HG03108 (cell line): ENCODE measurements around the gene KANK2.
A peak's percentile ranks its signal among the peaks of the same experiment; 100 is the strongest.
"Not testable (repeated sequence)": the region's sequence is repeated elsewhere in the genome, so short reads cannot be mapped to it uniquely, and the experiment has no call there.

Experiments used
- ATAC-seq: cut with Tn5 transposase; IDR thresholded peaks from one replicate; pipeline ENCODE4 v1.9.1; 2021; ENCODE audit warnings: moderate library complexity; ENCODE audit not compliant: unreplicated experiment

The KANK2 gene

GRCh38 chr19:11175920-11176319 is 21.4 kb downstream of the KANK2 start:
- ATAC-seq = no peak

DNA sequence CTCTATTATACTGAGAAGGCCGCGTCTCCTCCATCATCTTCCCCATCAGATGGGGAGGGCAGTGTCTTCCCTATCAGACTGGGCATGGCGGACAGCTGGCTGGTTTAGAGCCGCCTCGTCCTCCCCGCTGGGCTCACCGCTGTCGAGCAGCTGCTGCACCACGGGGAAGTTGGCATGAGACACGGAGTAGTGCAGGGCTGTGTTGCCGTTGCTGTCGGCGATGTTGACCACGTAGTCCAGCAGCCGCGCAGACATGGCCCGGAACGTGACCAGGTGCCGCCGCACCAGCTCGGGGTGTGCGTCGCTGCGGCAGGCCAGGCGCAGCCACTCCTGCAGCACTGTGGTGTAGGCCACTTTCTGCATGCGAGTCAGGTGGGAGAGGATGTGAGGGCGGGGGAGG is 23.0 kb downstream of the KANK2 start:
- no peak for ATAC-seq

DNA sequence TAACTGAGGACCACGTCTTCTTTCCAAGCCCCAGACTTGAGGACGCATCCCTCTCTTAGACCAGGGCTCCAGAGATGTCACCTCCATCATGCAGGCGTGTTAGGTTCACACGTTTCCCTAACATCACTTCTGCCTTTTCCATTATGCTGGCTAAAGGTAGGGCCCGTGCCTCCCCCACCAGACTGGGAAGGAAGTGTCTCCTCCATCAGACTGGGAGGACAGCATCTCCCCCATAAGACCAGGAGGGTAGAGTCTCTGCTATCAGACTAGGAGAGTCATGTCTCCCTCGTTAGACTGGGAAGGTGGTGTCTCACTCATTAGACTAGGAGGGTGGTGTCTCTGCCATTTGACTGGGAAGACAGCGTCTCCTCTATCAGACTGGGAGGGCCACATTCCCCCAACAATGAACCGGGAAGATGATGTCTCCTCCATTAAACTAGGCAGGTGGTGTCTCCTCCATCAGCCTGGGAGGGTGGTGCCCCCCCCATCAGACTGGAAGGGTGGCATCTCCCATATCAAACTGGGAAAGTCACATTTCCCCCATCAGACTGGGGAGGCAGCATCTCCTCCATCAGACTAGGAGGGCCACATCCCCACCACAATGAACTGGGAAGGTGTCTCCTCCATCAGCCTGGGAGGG is 23.7 kb downstream of the KANK2 start:
- ATAC-seq = no peak

DNA sequence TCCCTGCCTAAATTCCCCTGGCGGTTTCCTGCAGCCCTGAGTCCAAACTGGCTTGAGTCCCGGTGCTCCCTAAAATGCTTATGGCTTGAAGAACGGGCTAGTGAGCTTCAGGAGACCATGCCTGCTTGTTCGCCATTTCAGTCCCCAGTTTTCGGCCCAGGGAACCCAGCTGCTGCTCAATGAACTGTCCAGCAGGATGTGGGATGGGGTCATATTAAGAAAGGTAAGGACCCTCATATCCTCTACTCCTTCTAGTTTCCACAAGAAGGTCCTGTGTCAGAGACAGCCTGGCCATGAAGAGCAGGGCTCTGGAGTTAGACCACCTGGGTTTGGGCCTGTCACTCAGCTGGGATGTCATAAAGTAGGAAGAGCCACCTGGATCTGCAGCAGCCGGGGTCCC is 24.8 kb downstream of the KANK2 start:
- no peak for ATAC-seq

DNA sequence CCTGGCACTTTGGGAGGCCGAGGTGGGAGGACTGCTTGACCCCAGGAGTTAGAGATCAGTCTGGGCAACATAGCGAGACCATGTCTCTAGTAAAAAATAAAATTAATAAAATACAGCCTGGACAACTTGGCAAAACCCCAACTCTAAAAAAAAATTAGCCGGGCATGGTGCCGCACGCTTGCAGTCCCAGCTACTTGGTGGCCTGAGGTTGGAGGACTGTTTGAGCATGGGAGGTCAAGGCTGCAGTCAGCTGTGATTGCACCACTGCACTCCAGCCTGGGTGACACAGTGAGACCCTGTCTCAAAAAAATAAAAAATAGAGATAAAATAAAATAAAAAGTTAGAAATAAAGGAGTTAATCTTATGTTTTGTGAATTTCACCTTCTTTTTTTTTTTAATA is 26.2 kb downstream of the KANK2 start:
- no peak for ATAC-seq

DNA sequence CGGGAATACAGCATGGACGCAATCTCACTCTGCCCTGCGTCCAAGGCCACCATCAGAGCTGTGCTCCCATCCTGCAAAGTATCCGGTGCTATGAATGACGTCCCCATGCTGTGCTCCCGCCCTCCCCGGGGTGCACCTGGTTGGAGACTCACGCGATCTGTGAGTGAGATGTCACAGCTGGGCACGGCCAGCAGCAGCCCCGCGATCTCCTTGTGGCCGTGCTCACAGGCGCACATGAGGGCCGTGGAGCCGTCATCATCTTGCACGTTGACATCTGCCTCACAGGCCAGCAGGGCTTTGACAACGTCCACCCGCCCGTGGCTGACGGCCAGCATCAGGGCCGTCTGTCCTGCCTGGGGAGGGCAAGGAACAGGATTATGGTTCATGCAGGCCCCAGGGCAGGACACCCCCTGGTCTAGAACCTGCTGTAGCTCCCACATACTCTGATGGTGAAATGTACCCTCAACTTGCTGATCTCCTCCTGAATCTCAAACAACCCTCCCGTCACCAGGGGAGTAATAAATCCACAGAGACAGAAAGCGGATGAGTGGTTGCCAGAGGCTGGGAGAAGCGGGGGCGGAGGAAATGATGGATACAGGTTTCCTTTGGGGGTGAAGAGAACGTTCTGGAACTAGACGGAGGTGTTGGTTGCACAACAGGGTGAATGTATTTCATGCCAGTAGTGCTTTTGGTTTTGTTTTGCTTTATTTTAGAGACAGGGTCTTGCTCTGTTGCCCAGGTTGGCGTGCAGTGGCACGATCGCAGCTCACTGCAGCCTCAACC is 27.3 kb downstream of the KANK2 start:
- no peak for ATAC-seq

GRCh38 chr19:11168568-11168967 is 28.8 kb downstream of the KANK2 start:
- ATAC-seq = no peak

GRCh38 chr19:11166281-11167142 is 30.8 kb downstream of the KANK2 start:
- no peak for ATAC-seq

DNA sequence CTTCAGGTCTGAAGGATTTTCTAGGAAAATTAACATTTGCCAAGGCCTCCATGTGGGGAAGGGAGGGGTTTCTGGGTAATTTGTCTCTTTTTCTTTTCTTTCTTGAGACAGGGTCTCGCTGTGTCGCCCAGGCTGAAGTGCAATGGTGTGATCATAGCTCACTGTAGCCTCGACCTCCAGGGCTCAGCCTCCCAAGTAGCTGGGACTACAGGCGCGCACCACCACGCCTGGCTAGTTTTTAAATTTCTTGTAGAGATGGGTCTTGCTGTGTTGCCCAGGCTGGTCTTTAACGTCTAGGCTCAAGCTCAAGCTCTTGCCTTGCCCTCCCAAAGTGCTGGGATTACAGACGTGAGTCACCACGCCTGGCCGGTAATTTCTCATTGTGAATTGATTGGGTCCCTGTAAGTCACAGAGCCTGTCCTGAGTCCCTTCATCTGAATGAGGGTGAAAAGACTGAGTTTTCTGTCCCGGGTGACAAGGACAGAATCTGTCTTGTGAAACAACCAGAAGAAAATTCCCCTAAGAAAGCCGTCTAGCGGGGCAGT is 31.8 kb downstream of the KANK2 start:
- no peak for ATAC-seq

- no peak for ATAC-seq
Observed at GRCh38 chr19:11164879-11165406, 32.4 kb downstream of the KANK2 start.

DNA sequence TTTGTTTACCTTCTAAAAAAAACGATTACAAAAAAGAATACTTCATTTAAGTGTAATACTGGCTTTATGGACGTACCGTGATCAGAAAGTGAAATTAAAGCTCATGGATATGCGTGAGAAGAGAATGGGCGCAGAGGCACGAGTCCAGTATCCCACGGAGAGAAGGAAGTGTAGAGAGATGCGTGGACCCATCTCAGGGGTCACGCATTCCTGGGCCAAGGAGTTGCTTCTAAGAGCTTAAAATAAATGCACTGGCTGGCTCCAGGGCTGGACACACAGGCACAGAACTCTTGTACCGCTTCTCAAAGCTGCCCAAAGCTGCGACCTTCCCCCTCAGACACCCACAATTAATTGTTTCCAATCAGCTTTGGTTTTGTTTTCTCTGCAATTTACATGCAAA is 33.0 kb downstream of the KANK2 start:
- ATAC-seq = no peak

DNA sequence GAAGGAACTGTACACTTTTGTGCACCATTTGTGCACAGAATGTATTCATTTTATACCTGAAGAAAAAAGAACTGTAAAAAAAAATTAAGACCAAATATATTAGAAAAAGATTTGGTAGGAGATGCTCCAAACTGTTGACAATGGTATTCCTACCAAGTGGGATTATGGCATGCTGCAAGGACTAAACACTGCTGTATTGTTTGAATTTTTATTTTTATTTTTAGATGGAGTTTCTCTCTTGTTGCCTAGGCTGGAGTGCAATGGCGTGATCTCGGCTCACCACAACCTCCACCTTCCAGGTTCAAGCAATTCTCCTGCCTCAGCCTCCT is 36.9 kb downstream of the KANK2 start:
- not testable (repeated sequence) for ATAC-seq

- ATAC-seq = no peak
Observed at GRCh38 chr19:11159598-11160439, 37.5 kb downstream of the KANK2 start.

DNA sequence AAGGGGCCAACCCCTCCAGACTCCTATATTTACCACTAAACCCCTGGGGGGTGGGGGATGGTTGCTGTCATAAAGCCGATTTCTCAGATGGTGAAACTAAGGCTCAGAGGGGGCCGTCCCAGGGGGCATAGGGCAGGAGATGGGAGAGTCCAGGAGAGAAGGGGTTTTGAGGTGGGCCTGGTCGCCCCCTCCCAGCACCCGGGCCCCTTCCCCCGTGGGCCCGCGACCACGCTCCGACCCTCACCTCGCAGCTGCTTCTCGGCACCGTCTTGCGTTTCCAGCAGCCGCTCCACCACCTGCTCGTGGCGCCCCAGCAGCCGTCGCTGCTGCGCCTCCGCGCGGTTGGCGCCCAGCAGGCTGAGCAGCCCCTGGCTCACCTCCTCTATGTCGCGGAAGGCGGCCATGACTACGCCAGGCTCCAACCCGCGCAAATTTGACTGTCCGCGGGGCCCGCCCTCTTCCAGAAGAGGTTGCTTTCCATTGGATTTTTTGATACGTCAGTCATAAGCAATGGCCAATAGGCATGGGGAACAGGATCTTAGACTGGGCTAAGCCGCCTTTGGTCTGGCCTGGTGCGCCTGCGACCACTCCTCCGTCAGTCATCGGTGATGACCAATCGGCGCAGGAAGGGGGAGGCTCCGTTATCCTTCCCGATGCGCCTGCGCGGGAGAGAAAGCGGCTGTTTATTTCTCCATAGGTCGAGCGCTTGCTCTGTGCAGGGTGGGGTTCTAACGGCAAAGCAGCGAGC is 41.8 kb downstream of the KANK2 start, which contains the start of gene SPC24:
Gene SPC24, minus strand, starts transcription at position 410 of the 748 bp plus-strand sequence. Its CDS starts 6 bp downstream, at position 404.
- ATAC-seq = peak; percentile 98

DNA sequence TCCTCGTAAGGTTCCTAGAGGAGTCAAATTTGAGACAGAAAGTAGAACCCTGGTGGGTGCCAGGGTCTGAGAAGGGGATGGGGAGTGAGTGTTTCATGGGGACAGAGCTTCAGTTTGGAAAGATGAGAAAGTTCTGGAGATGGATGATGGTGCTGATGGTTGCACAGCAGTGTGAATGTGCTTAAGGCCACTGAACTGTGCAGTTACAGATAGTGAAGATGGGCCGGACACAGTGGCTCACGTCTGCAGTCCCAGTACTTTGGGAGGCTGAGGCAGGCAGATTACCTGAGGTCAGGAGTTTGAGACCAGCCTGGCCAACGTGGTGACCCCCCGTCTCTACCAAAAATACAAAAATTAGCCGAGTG is 42.7 kb downstream of the KANK2 start:
- ATAC-seq = no peak

DNA sequence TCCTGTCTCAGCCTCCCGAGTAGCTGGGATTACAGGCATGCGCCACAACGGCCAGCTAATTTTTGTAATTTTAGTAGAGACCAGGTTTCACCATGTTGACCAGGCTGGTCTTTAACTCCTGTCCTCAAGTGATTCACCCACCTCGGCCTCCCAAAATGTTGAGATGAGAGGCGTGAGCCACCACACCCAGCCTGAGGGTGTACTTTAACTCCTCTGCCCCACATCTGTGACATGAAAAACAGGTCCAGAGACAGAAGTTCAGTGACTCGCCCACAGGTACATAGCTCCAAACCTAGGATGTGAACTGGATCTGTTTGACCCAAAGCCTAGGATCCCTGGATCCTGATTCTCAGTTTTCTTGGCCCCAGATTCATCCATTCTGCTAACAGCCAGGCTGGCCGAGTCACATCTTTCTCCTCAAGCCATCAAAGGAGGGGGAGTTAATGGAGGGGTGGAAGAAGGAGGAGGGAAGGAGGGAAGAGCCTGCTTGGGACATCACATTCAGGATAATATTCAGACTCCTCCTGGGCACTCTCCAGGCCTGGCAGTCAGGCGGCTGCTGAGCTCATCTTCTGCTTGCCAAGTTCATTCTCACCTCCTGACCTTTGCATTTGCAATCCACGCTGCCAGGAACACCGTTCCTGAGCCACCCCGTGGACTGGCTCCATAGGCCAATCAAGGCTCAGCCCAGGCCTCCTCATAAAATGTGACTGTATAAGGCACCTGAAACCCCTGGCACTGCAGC is 44.9 kb downstream of the KANK2 start:
- no peak for ATAC-seq

DNA sequence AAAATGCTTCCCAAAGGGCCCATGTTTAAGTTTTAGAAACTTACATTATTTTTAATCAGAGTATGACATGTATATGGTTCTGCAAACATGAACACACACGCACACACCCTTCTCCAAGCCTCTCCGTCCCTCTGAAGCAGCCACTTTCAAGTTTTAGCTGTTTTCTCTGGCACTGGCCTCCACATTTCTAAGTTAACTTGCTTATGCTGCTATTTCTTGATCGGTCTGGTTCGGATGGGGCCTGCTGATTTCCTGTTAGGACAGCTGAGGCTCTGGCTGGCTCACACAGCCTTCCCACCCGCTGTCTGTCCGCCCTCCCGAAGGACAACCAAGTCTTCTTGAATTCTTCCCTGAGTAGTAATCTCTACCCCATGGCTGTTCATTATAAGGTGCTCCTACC is 46.2 kb downstream of the KANK2 start:
- no peak for ATAC-seq

DNA sequence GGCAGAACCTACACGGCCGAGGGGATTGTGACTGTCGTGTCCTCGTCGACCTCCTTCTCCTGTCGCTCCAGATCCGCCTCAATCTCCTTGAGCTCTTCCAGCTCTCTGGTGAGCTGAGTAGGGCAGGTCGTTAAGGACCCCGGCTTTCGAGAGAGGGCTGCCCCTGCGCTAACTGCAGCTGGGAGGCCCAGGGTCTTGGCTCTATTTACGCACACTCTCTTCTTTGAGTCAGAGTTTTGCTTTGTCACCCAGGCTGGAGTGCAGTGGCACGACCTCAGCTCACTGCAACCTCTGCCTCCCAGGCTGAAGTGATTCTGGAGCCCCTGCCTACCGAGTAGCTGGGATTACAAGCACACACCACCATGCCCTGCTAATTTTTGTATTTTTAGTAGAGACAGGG is 49.3 kb downstream of the KANK2 start:
- ATAC-seq = no peak

- no peak for ATAC-seq
Observed at GRCh38 chr19:11145536-11145924, 51.8 kb downstream of the KANK2 start.
